Peyer's patch (tissue), 4 donors: ENCODE results near the gene CMTM7. TPM values are rescaled to one million over a fixed set of nuclear protein-coding genes. Genes with fewer than 3 reads are reported as not detected.

Experiments used
- DNase-seq, 3 donors: peaks; one replicate each; pipeline ENCODE4 v3.0.0-alpha.2; 2017 to 2019
- H3K27ac ChIP-seq, 4 donors: fragments of 200-600 bp; sonication (generic); one replicate each; pipeline ENCODE4 v1.5.1; 2016 to 2019
- H3K27me3 ChIP-seq, 2 donors: fragments of 200-600 bp; sonication (generic); one replicate each; pipeline ENCODE4 v1.5.1; 2019
- H3K36me3 ChIP-seq, 3 donors: fragments of 200-600 bp; sonication (generic); one replicate each; pipeline ENCODE4 v1.5.1; 2016 to 2019
- H3K4me1 ChIP-seq, 4 donors: fragments of 200-600 bp; sonication (generic); one replicate each; pipeline ENCODE4 v1.5.1; 2016 to 2019
- H3K4me3 ChIP-seq, 4 donors: fragments of 200-600 bp; sonication (generic); 1 replicate in 3 of 4; 2 replicates in 1 of 4; pipeline ENCODE4 v1.5.1; 2016 to 2019; ENCODE audit warnings: mild to moderate bottlenecking in 1 of 4
- H3K9me3 ChIP-seq, 4 donors: fragments of 200-600 bp; sonication (generic); one replicate each; pipeline ENCODE4 v1.5.1; 2016 to 2019; ENCODE audit warnings: mild to moderate bottlenecking in 1 of 4
- POLR2A ChIP-seq, 2 donors: fragments of 450-650 bp; IDR thresholded peaks; one replicate each; pipeline ENCODE4 v1.5.1; 2017; ENCODE audit warnings: antibody characterized with exemption in 2 of 2, mild to moderate bottlenecking in 2 of 2, moderate library complexity in 2 of 2
- total RNA-seq, 4 donors: library from RNA; depleted of rRNA; stranded (reverse); fragments of >200 nt; gene quantifications; one replicate each; pipeline ENCODE4 v1.1.0, GENCODE V29; 2016
- TF ChIP-seq, protein P1 (sequence below), 6 experiments: fragments of 450-650 bp in 4 of 6; fragments of 200-600 bp in 2 of 6; sonication (generic) in 1 of 6; IDR thresholded peaks; one replicate each; pipeline ENCODE4 v1.5.1; 2017 to 2019; ENCODE audit warnings: antibody characterized with exemption in 6 of 6, mild to moderate bottlenecking in 3 of 6, moderate library complexity in 1 of 6

Gene CMTM7
- total RNA-seq, 4 donors from 2014 or later: 5.7 to 41.3 (median 10.5) TPM

DNA sequence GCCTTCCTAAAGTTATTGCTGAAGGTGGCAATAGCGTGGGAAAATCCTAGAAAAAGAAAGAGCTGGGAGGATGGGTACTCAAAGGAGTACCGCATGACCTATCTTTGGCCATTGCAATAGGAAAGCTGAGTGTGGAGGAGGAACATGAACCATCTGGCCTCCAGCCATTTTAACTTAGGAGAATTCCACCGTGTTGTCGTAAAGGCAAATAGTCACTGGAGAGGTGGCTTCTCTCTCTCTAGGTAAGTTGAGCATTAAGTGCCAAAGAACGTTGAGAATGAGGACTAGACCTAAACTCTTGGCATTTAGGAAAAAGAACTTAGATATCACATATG is 16.1 kb upstream of the CMTM7 start:
- H3K9me3 ChIP-seq: no peaks in the 10 kb centered on the region
- H3K27ac ChIP-seq: no peak overlapping the region
- no peaks in the 10 kb centered on the region for H3K4me1 ChIP-seq
- DNase-seq: no peak
- TF ChIP-seq, protein P1, sequence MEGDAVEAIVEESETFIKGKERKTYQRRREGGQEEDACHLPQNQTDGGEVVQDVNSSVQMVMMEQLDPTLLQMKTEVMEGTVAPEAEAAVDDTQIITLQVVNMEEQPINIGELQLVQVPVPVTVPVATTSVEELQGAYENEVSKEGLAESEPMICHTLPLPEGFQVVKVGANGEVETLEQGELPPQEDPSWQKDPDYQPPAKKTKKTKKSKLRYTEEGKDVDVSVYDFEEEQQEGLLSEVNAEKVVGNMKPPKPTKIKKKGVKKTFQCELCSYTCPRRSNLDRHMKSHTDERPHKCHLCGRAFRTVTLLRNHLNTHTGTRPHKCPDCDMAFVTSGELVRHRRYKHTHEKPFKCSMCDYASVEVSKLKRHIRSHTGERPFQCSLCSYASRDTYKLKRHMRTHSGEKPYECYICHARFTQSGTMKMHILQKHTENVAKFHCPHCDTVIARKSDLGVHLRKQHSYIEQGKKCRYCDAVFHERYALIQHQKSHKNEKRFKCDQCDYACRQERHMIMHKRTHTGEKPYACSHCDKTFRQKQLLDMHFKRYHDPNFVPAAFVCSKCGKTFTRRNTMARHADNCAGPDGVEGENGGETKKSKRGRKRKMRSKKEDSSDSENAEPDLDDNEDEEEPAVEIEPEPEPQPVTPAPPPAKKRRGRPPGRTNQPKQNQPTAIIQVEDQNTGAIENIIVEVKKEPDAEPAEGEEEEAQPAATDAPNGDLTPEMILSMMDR (IDR thresholded peaks at IDR 0.05): no peak
- TF ChIP-seq POLR2A (IDR thresholded peaks at IDR 0.05): no peak
- H3K4me3 ChIP-seq: no peak overlapping the region
- H3K27me3 ChIP-seq: no peaks in the 10 kb centered on the region
- H3K36me3 ChIP-seq: no peaks in the 10 kb centered on the region

DNA sequence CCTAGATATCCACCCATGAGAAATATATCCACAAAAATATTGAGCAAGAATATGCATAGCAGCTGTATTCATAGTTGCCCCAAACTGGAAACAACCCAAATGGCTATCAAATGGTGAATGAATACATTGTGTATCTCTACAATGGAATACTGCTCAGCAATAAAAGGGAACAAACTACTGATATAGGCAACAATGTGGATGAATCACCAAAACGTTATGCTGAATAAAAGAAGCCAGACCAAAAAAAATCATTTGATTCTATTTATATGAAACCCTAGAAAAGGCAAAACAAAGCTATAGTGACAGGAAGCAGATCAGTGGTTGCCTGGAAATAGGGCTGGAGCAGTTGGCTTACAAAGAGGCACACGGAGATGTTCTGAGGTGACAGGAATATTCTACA is 15.5 kb upstream of the CMTM7 start:
- no peaks in the 10 kb centered on the region for H3K27me3 ChIP-seq
- no peaks in the 10 kb centered on the region for H3K4me1 ChIP-seq
- TF ChIP-seq, protein P1 (IDR thresholded peaks at IDR 0.05): no peak
- no peak for TF ChIP-seq POLR2A (IDR thresholded peaks at IDR 0.05)
- no peak overlapping the region for H3K4me3 ChIP-seq
- H3K9me3 ChIP-seq: no peaks in the 10 kb centered on the region
- DNase-seq: no peak
- no peaks in the 10 kb centered on the region for H3K36me3 ChIP-seq
- H3K27ac ChIP-seq: no peak overlapping the region

DNA sequence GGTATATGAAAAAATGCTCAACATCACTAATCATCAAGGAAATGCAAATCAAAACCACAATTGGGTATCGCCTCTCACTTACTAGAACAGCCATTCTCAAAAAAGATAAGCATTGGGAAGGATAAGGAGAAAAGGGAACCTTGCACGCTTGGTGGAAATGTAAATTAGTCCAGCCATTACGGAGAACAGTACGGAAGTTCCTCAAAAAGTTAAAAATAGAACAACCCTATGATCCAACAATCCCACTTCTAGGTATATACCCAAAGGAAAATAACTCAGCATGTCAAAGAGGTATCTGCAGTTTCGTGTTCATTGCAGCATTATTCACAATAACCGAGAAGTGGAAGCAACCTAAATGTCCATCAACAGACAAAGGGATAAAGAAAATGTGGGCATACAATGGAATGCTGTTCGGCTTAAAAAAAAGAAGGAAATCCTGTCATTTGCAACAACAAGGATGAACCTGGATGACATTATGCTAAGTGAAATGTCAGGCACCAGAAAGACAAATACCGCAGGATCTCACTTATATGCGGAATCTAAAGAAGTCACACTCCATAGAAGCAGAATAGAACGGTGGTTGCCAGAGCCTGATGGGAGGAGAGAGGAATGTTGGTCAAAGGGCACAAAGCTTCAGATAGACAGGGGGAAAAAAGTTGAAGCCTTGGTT is 11.7 kb upstream of the CMTM7 start:
- Histone ChIP-seq H3K4me3 (no peak overlapping the region), H3K9me3 (no peaks in the 10 kb centered on the region), H3K27ac (no peak overlapping the region), H3K4me1 (no peaks in the 10 kb centered on the region), H3K27me3 (no peaks in the 10 kb centered on the region), H3K36me3 (no peaks in the 10 kb centered on the region)
- TF ChIP-seq POLR2A (IDR thresholded peaks at IDR 0.05): no peak
- TF ChIP-seq, protein P1 (IDR thresholded peaks at IDR 0.05): no peak
- no peak for DNase-seq

DNA sequence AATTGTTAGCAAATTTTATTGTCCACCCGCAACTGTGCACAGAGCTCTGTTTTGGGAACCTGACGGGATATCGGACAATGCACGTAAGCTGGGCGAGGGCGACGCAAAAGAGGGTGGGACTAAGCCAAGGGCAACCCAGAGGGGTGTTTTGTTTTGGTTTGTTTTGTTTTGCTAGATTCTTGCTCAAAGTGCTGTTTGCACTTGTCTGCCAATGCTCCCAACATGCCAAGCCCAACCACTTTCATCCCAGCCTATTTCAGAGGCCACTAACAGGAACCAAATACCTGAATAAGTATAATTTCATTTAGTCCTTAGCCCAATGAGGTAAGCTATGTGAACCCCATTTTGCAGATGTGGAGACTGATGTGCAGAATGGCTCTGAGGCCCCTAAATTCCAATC is 9.7 kb upstream of the CMTM7 start:
- Histone ChIP-seq H3K27ac (no peak overlapping the region), H3K36me3 (no peaks in the 10 kb centered on the region), H3K4me1 (no peaks in the 10 kb centered on the region), H3K27me3 (no peaks in the 10 kb centered on the region), H3K9me3 (no peaks in the 10 kb centered on the region), H3K4me3 (no peak overlapping the region)
- no peak for TF ChIP-seq POLR2A (IDR thresholded peaks at IDR 0.05)
- TF ChIP-seq, protein P1 (IDR thresholded peaks at IDR 0.05): no peak
- DNase-seq: no peak

DNA sequence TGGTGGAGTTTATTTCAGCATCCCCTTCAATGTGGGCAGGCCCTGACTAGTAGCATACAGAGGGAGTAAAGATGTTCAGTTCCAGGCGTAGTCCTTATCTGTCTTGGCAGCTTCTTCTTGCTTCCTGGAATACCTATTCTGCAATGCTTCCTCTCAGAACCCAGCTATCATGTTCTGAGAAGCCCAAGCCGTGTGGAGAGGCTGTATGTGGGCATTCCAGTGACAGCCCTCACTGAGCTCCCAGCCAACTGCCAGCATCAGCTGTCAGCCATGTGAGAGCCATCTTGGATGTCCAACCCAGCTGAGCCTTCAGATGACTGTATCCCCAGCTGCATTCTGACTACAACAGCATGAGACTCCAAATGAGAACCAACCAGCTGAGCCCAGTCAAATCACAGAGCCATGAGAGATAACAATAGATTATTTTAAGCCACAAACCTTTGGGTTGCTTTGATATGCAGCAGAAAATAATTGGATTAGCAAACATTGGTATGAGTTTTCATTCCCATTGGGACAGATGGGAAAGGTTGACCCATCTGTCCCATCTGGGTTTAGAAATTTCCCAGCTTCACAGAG is 8.4 kb upstream of the CMTM7 start:
- no peaks in the 10 kb centered on the region for H3K4me1 ChIP-seq
- DNase-seq: no peak
- no peaks in the 10 kb centered on the region for H3K36me3 ChIP-seq
- H3K27me3 ChIP-seq: no peaks in the 10 kb centered on the region
- no peak for TF ChIP-seq POLR2A (IDR thresholded peaks at IDR 0.05)
- TF ChIP-seq, protein P1 (IDR thresholded peaks at IDR 0.05): no peak
- H3K27ac ChIP-seq: no peak overlapping the region
- no peak overlapping the region for H3K4me3 ChIP-seq
- H3K9me3 ChIP-seq: no peaks in the 10 kb centered on the region
